ENCODE data around the gene CDK4.

GRCh38 chr12:57716305-57716704 lies 35.8 kb downstream of the CDK4 start:
- TF ChIP-seq, protein P1, sequence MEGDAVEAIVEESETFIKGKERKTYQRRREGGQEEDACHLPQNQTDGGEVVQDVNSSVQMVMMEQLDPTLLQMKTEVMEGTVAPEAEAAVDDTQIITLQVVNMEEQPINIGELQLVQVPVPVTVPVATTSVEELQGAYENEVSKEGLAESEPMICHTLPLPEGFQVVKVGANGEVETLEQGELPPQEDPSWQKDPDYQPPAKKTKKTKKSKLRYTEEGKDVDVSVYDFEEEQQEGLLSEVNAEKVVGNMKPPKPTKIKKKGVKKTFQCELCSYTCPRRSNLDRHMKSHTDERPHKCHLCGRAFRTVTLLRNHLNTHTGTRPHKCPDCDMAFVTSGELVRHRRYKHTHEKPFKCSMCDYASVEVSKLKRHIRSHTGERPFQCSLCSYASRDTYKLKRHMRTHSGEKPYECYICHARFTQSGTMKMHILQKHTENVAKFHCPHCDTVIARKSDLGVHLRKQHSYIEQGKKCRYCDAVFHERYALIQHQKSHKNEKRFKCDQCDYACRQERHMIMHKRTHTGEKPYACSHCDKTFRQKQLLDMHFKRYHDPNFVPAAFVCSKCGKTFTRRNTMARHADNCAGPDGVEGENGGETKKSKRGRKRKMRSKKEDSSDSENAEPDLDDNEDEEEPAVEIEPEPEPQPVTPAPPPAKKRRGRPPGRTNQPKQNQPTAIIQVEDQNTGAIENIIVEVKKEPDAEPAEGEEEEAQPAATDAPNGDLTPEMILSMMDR (IDR thresholded peaks at IDR 0.05 in 8 of 11, conservative IDR thresholded peaks at IDR 0.05 in 3 of 11), result no peak
- TF ChIP-seq POLR2AphosphoS5 (IDR thresholded peaks at IDR 0.05) (no peak), POLR2A (IDR thresholded peaks at IDR 0.05) (no peak)

All from spleen (tissue), 7 donors.